Measurements from ENCODE around the gene FAM120B. TPM values are rescaled to one million over a fixed set of nuclear protein-coding genes. Genes with fewer than 3 reads are reported as not detected.
A peak's percentile ranks its signal among the peaks of the same experiment; 100 is the strongest.
"Not testable (repeated sequence)": the region's sequence is repeated elsewhere in the genome, so short reads cannot be mapped to it uniquely, and the experiment has no call there.

FAM120B gene
- total and polyA plus RNA-seq, 4 experiments from 2014 or later = 22.7 to 48.6 (median 40.1) TPM

- Histone ChIP-seq H3K4me1 (ENCODE audit: insufficient read depth, low read length) (no peaks in the 10 kb centered on the region), H3K4me3 (ENCODE audit: low read length in 2 of 2) (no peak overlapping the region), H3K36me3 (ENCODE audit: insufficient read depth, low read length) (peaks cover 23% of the 10 kb centered on the region), H3K27me3 (ENCODE audit: insufficient read depth, low read length) (no peaks in the 10 kb centered on the region), H3K9me3 (ENCODE audit: control insufficient read depth in 1 of 2, low read length in 2 of 2) (no peaks in the 10 kb centered on the region), H3K27ac (ENCODE audit: low read depth, low read length) (no peak overlapping the region)
- no peaks in the 10 kb centered on the region for H3K27me3 Mint-ChIP-seq
- DNase-seq = no peak
- peak overlapping the region in 1 of 7 donors; percentile 38 for H3K27ac Mint-ChIP-seq
- ChIA-PET POLR2A (ENCODE audit: partially characterized antibody) (interaction anchor here (0.6 to 1.0 kb wide), 2 partner anchors 90 to 319 kb away, joined by 3 to 5 read pairs; no protein-coding TSS in a partner anchor), CTCF (ENCODE audit: partially characterized antibody) (no interaction called here)
- intact Hi-C loops (cut with micrococcal nuclease) = no loop called here
- H3K9me3 Mint-ChIP-seq = peaks cover 2 to 47% (median 25%) of the 10 kb centered on the region in 8 donors
- no peak overlapping the region for H3K4me3 Mint-ChIP-seq
- H3K36me3 Mint-ChIP-seq = peaks cover 44 to 47% of the 10 kb centered on the region in 2 donors
- no peaks in the 10 kb centered on the region for H3K4me1 Mint-ChIP-seq
Measured at GRCh38 chr6:170407932-170408331, 101.4 kb downstream of the FAM120B start.

- H3K9me3 ChIP-seq (ENCODE audit: control insufficient read depth in 1 of 2, low read length in 2 of 2); H3K27ac ChIP-seq (ENCODE audit: low read depth, low read length); POLR2A ChIA-PET (ENCODE audit: partially characterized antibody); H3K4me3 Mint-ChIP-seq; DNase-seq; H3K27me3 ChIP-seq (ENCODE audit: insufficient read depth, low read length); H3K27me3 Mint-ChIP-seq; H3K27ac Mint-ChIP-seq; intact Hi-C loops (cut with micrococcal nuclease); H3K36me3 ChIP-seq (ENCODE audit: insufficient read depth, low read length); H3K4me3 ChIP-seq (ENCODE audit: low read length in 2 of 2); H3K4me1 ChIP-seq (ENCODE audit: insufficient read depth, low read length); CTCF ChIA-PET (ENCODE audit: partially characterized antibody); H3K4me1 Mint-ChIP-seq: not testable (repeated sequence)
- H3K36me3 Mint-ChIP-seq = peaks cover 26 to 35% of the 10 kb centered on the region in 2 donors
- H3K9me3 Mint-ChIP-seq = peaks cover 2 to 62% (median 39%) of the 10 kb centered on the region in 8 donors
Measured at GRCh38 chr6:170409746-170410145, 103.2 kb downstream of the FAM120B start.

GRCh38 chr6:170410241-170410640 is 103.7 kb downstream of the FAM120B start:
- no peak overlapping the region for H3K4me3 ChIP-seq (ENCODE audit: low read length in 2 of 2)
- H3K4me3 Mint-ChIP-seq = no peak overlapping the region
- H3K4me1 ChIP-seq (ENCODE audit: insufficient read depth, low read length) = no peaks in the 10 kb centered on the region
- no peaks in the 10 kb centered on the region for H3K27me3 ChIP-seq (ENCODE audit: insufficient read depth, low read length)
- ChIA-PET POLR2A (ENCODE audit: partially characterized antibody) (no interaction called here), CTCF (ENCODE audit: partially characterized antibody) (no interaction called here)
- H3K9me3 ChIP-seq (ENCODE audit: control insufficient read depth in 1 of 2, low read length in 2 of 2) = no peaks in the 10 kb centered on the region
- no peak overlapping the region for H3K27ac Mint-ChIP-seq
- H3K27me3 Mint-ChIP-seq = peaks cover 3 to 5% of the 10 kb centered on the region in 2 donors
- DNase-seq = no peak
- intact Hi-C loops (cut with micrococcal nuclease) = no loop called here
- H3K9me3 Mint-ChIP-seq = peaks cover 2 to 67% (median 42%) of the 10 kb centered on the region in 8 donors
- peaks cover 5% of the 10 kb centered on the region for H3K36me3 ChIP-seq (ENCODE audit: insufficient read depth, low read length)
- H3K4me1 Mint-ChIP-seq = no peaks in the 10 kb centered on the region
- peaks cover 21 to 30% of the 10 kb centered on the region in 2 donors for H3K36me3 Mint-ChIP-seq
- no peak overlapping the region for H3K27ac ChIP-seq (ENCODE audit: low read depth, low read length)

- Mint-ChIP-seq H3K27ac (no peak overlapping the region), H3K9me3 (peaks cover 2 to 65% (median 39%) of the 10 kb centered on the region in 8 donors), H3K4me1 (no peaks in the 10 kb centered on the region), H3K36me3 (peaks cover 0 to 6% of the 10 kb centered on the region in 2 donors), H3K27me3 (peaks cover 11 to 14% of the 10 kb centered on the region in 2 donors), H3K4me3 (no peak overlapping the region)
- ChIA-PET POLR2A (ENCODE audit: partially characterized antibody) (no interaction called here), CTCF (ENCODE audit: partially characterized antibody) (no interaction called here)
- DNase-seq = no peak
- H3K27me3 ChIP-seq (ENCODE audit: insufficient read depth, low read length) = no peaks in the 10 kb centered on the region
- intact Hi-C loops (cut with micrococcal nuclease) = no loop called here
- no peaks in the 10 kb centered on the region for H3K36me3 ChIP-seq (ENCODE audit: insufficient read depth, low read length)
- H3K4me3 ChIP-seq (ENCODE audit: low read length in 2 of 2) = no peak overlapping the region
- no peaks in the 10 kb centered on the region for H3K9me3 ChIP-seq (ENCODE audit: control insufficient read depth in 1 of 2, low read length in 2 of 2)
- H3K4me1 ChIP-seq (ENCODE audit: insufficient read depth, low read length) = no peaks in the 10 kb centered on the region
- no peak overlapping the region for H3K27ac ChIP-seq (ENCODE audit: low read depth, low read length)
Measured at GRCh38 chr6:170415318-170415717, 108.8 kb downstream of the FAM120B start.

- Mint-ChIP-seq H3K9me3 (peaks cover 1 to 55% (median 30%) of the 10 kb centered on the region in 8 donors), H3K36me3 (peaks cover 0 to 6% of the 10 kb centered on the region in 2 donors), H3K27me3 (peaks cover 11 to 14% of the 10 kb centered on the region in 2 donors), H3K27ac (no peak overlapping the region), H3K4me3 (no peak overlapping the region), H3K4me1 (no peaks in the 10 kb centered on the region)
- H3K27me3 ChIP-seq (ENCODE audit: insufficient read depth, low read length) = no peaks in the 10 kb centered on the region
- H3K9me3 ChIP-seq (ENCODE audit: control insufficient read depth in 1 of 2, low read length in 2 of 2) = no peaks in the 10 kb centered on the region
- CTCF ChIA-PET (ENCODE audit: partially characterized antibody) = no interaction called here
- POLR2A ChIA-PET (ENCODE audit: partially characterized antibody) = no interaction called here
- DNase-seq = no peak
- no peaks in the 10 kb centered on the region for H3K4me1 ChIP-seq (ENCODE audit: insufficient read depth, low read length)
- intact Hi-C loops (cut with micrococcal nuclease) = no loop called here
- H3K4me3 ChIP-seq (ENCODE audit: low read length in 2 of 2) = no peak overlapping the region
- H3K36me3 ChIP-seq (ENCODE audit: insufficient read depth, low read length) = no peaks in the 10 kb centered on the region
- H3K27ac ChIP-seq (ENCODE audit: low read depth, low read length) = no peak overlapping the region
Measured at GRCh38 chr6:170416303-170416702, 109.7 kb downstream of the FAM120B start.

GRCh38 chr6:170416959-170417606 is 110.5 kb downstream of the FAM120B start:
- no peak overlapping the region for H3K4me3 ChIP-seq (ENCODE audit: low read length in 2 of 2)
- DNase-seq = no peak
- ChIA-PET CTCF (ENCODE audit: partially characterized antibody) (no interaction called here), POLR2A (ENCODE audit: partially characterized antibody) (no interaction called here)
- intact Hi-C loops (cut with micrococcal nuclease) = no loop called here
- no peaks in the 10 kb centered on the region for H3K4me1 ChIP-seq (ENCODE audit: insufficient read depth, low read length)
- no peaks in the 10 kb centered on the region for H3K4me1 Mint-ChIP-seq
- H3K36me3 ChIP-seq (ENCODE audit: insufficient read depth, low read length) = no peaks in the 10 kb centered on the region
- no peak overlapping the region for H3K27ac ChIP-seq (ENCODE audit: low read depth, low read length)
- H3K27ac Mint-ChIP-seq = no peak overlapping the region
- no peaks in the 10 kb centered on the region for H3K9me3 ChIP-seq (ENCODE audit: control insufficient read depth in 1 of 2, low read length in 2 of 2)
- peaks cover 11 to 14% of the 10 kb centered on the region in 2 donors for H3K27me3 Mint-ChIP-seq
- no peak overlapping the region for H3K4me3 Mint-ChIP-seq
- H3K9me3 Mint-ChIP-seq = peaks cover 0 to 49% (median 25%) of the 10 kb centered on the region in 8 donors
- H3K27me3 ChIP-seq (ENCODE audit: insufficient read depth, low read length) = no peaks in the 10 kb centered on the region
- H3K36me3 Mint-ChIP-seq = peaks cover 0 to 6% of the 10 kb centered on the region in 2 donors

- Mint-ChIP-seq H3K4me3 (no peak overlapping the region), H3K36me3 (peaks cover 0 to 6% of the 10 kb centered on the region in 2 donors), H3K27me3 (peaks cover 13 to 16% of the 10 kb centered on the region in 2 donors), H3K9me3 (peaks cover 0 to 41% (median 23%) of the 10 kb centered on the region in 8 donors), H3K27ac (no peak overlapping the region), H3K4me1 (no peaks in the 10 kb centered on the region)
- intact Hi-C loops (cut with micrococcal nuclease) = no loop called here
- no peak overlapping the region for H3K4me3 ChIP-seq (ENCODE audit: low read length in 2 of 2)
- H3K9me3 ChIP-seq (ENCODE audit: control insufficient read depth in 1 of 2, low read length in 2 of 2) = no peaks in the 10 kb centered on the region
- CTCF ChIA-PET (ENCODE audit: partially characterized antibody) = no interaction called here
- H3K27ac ChIP-seq (ENCODE audit: low read depth, low read length) = no peak overlapping the region
- no peaks in the 10 kb centered on the region for H3K36me3 ChIP-seq (ENCODE audit: insufficient read depth, low read length)
- POLR2A ChIA-PET (ENCODE audit: partially characterized antibody) = no interaction called here
- no peaks in the 10 kb centered on the region for H3K27me3 ChIP-seq (ENCODE audit: insufficient read depth, low read length)
- H3K4me1 ChIP-seq (ENCODE audit: insufficient read depth, low read length) = no peaks in the 10 kb centered on the region
- no peak for DNase-seq
Measured at GRCh38 chr6:170417881-170418280, 111.3 kb downstream of the FAM120B start.

Data from CD4-positive, alpha-beta memory T cell (primary cell).